Caki2 (cell line): ENCODE results near the gene OCSTAMP. TPM values are rescaled to one million over a fixed set of nuclear protein-coding genes. Genes with fewer than 3 reads are reported as not detected.
A peak's percentile ranks its signal among the peaks of the same experiment; 100 is the strongest.

Experiments
- DNase-seq: peaks from one replicate; pipeline ENCODE4 v3.0.0-alpha.2; 2015; ENCODE audit warnings: low read depth
- in situ Hi-C: cut with HindIII; loops from 2 replicates; pipeline ENCODE4 v1.10.0; 2016; ENCODE audit warnings: low sequenced_read_pairs, low pct_unique_long_range_greater_than_20kb, mixed read lengths
- total RNA-seq: library from RNA; depleted of rRNA; stranded (reverse); fragments of >200 nt; shearing (Covaris generic); gene quantifications from 2 replicates; pipeline ENCODE4 v1.2.3, GENCODE V29; 2014; ENCODE audit warnings: low replicate concordance

OCSTAMP gene
- total RNA-seq, 1 experiment from 2014 or later, result not detected

DNA sequence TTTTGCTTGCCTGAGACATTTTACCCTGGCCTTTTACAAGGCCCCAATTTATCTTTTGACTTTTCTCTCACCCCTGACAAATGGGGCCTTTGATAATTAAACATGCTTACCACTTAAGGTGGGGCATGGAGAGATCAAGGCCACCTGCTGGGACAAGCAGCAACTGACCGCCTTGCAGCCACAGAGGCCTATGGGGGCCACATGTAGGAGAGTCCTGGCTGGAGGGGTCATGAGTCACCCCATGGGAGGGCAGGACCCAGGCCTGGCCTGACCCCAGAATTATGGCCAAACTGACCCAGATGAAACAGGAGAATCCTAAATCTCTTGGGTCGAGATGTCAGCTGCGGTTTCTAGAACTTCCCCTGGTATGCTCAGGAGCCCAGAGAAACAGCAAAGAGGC is 8.5 kb upstream of the OCSTAMP start:
- DNase-seq, result no peak
- in situ Hi-C loops, result no loop called here

DNA sequence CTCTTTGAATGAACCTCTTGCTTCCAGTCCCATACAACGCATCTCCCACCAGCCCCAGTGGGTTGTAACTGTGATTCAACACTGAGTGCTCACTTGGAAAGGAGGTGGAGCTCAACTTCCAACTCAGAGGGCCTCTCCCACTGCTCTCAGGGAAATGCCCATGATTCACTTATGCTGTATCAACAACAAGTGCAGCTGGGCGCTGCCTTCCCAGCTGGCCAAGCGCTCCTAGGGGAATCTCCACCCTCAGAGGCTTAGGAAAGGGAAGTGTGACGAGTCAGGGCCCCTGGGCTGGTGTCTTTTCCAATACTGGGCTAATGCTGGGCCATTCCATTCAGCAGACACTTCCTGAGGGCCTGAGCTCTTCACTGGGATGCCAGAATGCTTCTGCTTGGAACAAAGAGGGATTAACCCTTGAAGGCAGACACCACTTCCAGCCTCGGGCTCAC is 8.1 kb upstream of the OCSTAMP start:
- peak; percentile 87 for DNase-seq
- in situ Hi-C loops, result no loop called here

DNA sequence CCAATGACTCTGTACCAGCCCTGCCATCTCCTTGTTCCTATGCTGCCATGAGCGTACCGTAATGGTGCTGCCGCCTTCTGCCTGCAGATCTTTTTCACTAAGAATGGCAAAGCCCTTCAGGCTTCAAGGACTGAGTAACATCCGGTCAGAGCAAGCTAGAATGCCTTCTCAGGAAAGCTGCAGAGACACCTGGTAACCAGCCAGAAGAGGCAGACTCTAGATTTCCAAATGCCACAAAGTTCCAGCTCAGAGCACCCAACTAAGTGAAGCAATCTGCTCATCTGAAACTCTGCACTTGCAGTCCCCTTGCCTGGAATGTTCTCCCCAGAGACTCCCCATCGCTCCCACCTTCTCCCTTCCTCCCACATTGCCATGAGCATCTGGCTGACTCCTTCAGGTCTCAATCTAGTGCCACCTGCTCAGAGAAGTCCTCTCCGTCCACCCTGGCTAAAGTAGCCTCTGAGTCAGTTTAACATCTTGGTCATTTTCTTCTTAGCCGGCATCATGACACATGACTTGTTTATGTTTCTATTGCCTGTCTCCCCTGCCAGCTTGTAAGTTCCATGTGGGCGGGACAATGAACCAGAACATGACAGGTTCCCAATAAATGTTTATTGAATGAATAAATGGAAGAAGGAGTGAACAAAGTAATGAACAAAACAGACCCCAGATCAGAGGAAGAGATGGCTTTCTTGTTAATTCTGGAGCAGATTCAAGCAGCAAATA is 6.9 kb upstream of the OCSTAMP start:
- in situ Hi-C loops, result no loop called here
- DNase-seq, result peak; percentile 19

DNA sequence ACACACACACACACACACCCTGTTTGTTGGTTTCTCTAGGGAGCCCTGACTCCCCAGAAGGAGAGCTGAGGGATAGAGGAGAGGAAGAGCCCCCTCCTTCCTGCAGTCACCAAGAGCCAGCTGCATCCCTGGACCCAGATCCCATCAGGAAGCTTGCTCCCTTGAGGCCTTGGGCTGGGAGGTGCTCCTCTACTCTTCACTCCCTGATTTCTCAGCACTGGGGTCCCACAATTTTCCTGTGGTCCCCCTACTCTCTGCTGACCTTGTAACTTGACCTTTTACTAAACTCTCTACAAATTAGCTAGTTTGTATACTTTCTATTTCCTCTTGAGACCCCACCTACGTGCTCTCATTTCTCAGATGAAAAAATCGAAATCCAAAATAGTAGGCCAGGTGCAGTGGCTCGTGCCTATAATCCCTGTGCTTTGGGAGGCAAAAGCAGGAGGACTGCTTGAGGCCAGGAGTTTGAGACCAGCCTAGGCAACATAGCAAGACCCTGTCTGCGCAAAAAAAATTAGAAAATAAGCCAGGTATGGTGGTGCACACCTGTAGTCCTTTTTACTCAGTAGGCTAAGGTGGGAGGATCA is 5.0 kb upstream of the OCSTAMP start:
- in situ Hi-C loops, result no loop called here

DNA sequence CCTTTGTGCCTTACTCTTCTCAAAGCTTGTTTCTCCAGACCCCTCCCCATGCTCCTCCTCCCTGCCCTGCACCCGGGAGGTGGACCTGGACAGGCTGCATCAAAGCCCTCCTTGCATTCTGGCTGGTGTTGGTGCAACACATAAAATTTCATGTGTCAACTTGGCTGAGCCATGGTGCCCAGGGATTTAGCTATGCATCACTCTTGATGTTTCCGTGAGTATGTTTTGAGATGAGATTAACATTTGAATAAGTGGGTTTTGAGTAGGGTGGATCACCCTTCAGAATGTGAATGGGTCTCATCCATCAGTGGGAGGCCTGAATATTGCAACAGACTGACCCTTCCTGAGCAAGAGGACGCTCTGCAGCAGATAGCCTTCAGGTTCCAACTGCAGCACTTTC is 4.4 kb upstream of the OCSTAMP start:
- in situ Hi-C loops, result no loop called here
- DNase-seq, result no peak

More for the DNA sequence above, 5.0 kb upstream of the OCSTAMP start:
- DNase-seq, result no peak

DNA sequence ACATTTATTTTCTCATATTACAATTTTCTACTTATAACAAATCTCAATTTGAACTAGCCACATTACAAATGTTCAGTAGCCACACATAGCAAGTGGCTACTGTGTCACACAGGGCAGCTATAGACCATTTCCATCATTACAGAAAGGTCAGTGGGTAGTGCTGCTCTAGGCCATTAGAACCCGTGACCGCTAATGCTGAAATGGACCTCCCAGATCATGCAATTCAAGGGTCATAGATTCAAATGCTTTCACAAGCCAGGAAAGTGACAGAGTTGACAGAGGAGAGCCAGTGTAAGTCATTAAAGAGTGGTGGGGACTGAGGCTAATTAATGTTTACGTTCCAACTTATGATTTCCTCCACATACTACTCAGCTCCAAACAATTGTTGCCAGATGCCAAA is 3.5 kb upstream of the OCSTAMP start:
- DNase-seq, result no peak
- in situ Hi-C loops, result no loop called here

DNA sequence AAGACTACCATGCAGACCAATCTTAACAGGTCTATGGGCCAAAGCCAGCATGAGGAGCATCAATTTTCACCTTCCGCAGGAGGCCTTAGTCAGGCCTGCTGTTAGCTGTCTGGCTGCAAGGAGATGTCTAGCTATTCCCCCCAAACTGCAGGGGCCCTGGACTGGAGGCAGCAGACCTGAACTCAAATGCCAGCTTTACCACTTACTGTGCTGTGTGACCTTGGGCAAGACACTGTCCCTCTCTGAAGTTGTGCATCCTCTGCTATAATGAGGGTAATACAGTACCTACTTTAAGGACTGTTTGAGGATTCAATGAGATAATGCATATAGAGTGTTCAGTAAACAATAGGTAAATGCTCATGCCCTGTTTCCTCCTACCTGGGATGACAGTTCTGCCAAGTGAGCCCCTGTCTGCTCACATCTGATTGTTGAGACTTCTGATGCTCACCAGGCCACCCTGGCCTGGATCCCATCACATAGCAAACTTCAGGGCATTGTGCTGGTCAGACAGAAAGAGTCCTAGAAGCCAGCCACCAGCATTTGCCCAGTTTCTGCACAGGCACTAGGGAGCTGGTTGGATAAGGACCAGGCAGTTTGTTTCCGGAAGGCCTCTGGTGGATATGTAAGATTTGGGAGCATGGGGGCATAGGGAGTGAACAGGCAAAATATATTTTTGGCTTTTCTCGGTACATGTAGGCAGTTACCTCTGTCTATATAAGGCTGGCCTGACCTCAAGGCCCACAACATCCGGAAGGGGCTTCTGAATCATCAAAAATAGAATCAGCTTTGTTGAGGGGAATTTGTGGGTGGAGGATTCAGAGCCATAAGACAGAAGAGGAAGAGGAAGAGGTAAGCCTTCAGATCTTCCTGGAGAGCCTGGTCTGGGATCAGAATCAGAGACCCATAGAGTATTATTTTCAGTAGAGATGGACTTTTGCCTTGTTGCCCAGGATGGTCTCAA is 2.3 kb upstream of the OCSTAMP start:
- DNase-seq, result no peak
- in situ Hi-C loops, result no loop called here

DNA sequence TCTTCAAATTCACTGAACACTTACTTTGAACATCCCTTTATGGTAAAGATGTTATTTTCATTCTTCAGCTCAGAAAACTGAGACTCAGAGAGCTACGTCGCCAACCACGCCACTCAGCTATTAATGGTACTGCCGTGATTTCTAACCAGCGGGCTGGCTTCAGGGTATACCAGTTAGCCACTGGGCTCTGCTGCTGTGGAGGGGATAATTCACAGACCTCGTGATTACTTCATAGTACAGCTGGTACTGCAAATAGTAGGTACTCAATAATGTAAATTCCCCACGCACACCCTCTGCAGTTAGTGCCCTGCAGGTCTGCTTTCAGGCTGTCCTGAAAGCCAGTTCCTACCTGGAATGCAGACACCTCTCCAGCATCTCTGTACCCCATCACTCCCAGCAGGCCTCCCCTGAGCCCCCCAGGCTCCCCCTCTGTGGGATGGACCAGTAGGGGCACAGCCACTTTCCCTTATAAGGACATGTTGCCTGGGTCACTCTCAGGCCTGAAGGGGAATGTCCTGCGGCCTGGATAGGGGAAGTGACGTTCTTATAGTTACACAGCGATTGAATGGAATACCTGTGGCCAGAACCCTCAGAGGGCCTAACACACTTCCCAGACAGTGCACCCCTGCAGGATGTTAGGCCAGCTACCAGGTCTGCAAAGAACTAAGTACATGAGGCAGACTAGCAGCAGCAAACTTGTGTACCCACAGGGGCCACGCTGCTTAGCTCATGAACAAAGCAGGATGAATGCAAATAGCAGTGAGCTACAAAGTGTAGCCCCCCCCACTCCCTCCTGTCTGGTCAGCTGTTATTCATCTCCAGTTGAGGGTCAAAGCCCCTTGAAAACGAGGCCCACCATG is 1.3 kb upstream of the OCSTAMP start:
- in situ Hi-C loops, result no loop called here
- no peak for DNase-seq

DNA sequence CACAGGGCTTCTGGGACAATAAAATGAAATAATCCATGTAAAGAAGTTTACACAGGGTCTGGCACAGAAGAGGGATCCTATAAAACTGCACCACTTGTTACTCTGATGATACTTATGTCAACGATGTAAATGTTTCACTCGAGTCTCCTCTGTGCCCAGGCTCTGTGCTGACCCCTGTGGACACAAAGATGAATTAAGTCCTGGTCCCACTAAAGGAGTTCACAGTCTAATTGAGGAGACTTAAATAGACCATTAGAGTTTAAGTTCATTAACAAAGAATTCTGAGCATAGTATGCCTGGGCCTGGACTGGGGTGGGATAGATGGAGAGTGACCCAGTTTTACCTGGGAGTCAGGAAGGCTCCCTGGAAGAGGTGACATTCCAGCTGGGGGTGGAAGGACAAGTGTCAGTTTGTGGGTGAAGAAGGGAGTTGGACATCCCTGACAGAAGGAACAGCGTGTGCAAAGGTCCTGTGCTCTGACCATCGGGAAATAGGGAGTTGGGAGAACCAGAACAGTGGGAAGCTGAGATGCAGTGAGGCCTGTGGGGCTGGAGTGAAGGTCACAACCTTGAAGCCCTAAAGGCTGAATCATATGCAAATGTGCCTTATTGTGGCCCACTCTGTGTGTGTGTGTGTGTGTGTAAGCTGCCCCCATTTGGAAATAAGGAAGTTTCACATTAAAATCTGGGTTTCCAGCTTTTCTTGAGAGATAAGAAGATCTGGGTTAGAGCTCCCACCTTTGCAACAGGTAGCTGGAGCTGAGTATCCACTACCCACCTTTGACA is 1.1 kb downstream of the OCSTAMP start:
- in situ Hi-C loops, result no loop called here
- no peak for DNase-seq

DNA sequence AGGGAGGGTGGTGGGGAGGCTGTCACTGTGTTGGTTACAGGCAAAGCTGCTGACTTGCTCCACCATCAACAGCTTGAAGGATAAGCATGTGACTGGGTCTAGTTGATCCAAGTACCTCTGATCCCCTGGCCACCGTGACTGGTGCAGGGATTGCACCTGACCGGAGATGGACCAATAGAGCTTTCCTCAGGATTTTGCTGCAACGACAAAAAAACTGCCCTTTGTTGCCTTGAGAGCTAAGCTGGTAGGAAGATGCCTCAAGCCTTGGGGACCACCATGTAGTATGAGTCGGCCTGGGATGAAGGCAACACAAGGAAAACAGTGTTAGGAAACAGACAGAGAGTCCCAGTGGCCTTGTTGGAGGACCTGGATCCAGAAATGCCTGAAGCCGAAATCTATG is 1.8 kb downstream of the OCSTAMP start:
- in situ Hi-C loops, result no loop called here

DNA sequence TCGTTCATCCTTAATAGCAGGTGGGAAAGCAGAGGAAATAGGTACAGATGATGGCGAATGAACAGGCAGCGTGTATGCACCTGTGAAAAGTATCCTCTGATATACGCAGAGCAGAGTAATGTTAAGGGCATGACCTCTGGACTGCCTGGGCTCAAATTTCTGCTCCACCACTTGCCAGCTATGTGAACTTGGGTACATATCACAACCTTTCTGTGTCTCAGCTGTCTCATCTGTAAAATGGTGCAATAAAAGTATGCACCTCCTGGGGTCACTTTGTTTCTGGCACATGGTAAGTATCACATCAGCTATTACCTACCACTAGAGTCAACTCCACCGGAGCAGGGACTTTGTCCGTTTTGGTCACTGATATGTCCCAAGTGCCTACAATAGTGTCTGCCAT is 2.5 kb downstream of the OCSTAMP start:
- in situ Hi-C loops, result no loop called here
- DNase-seq, result no peak

More for the DNA sequence above, 1.8 kb downstream of the OCSTAMP start:
- DNase-seq, result no peak

DNA sequence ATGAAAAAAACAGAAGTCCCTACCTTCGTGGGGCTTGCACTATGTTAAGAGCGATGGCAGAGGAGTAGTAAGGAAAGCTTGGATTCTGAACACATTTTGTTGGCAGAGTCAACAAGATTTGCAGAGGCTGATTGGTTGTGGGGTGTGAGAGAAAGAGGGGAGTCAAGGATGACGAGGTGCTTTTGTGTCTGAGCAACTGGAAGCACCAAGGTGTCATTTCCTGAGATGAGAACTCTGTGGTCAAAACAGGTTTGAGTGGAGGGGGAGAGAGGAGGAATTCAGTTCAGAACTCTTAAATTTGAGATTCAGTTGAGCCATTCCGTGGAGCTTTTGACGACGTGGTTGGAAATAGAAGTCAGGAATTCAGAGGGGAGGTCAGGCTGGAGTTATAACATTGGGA is 3.5 kb downstream of the OCSTAMP start:
- no peak for DNase-seq
- in situ Hi-C loops, result no loop called here

DNA sequence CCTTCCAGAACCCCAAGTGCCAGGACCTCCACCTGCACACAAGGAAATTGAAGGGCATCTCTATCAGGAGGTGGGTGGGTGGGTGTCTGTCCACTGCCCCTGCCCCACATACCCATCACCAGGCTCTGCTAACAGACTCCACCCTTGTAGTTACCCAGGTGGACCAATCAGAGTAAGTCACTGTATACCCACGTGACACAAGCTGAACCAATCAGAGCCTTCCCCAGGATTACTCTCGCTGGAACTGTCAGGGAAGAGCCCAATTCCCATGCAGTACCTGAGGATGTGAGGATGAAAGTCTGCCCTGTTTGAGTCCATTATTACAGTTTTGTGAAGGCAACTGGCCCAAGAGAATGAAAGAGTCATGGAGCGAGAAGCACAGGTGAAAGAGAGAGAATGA is 4.2 kb downstream of the OCSTAMP start:
- in situ Hi-C loops, result no loop called here

DNA sequence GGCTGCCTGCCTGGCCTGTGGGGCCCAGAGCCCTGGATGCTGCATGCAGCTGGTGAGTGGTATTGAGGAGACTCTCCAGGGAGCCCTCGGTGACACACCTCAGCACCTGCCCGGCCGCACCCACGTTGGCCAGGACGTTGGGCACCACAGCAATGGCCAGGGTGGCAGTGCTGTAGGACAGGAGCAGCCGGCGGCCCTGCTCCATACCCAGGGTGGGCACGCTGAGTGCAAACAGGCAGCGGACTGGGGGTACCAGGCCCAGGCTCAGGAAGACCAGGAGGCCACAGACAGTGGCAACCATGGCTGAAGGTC is 4.7 kb downstream of the OCSTAMP start:
- in situ Hi-C loops, result no loop called here
- DNase-seq, result no peak

More for the DNA sequence above, 4.2 kb downstream of the OCSTAMP start:
- no peak for DNase-seq

DNA sequence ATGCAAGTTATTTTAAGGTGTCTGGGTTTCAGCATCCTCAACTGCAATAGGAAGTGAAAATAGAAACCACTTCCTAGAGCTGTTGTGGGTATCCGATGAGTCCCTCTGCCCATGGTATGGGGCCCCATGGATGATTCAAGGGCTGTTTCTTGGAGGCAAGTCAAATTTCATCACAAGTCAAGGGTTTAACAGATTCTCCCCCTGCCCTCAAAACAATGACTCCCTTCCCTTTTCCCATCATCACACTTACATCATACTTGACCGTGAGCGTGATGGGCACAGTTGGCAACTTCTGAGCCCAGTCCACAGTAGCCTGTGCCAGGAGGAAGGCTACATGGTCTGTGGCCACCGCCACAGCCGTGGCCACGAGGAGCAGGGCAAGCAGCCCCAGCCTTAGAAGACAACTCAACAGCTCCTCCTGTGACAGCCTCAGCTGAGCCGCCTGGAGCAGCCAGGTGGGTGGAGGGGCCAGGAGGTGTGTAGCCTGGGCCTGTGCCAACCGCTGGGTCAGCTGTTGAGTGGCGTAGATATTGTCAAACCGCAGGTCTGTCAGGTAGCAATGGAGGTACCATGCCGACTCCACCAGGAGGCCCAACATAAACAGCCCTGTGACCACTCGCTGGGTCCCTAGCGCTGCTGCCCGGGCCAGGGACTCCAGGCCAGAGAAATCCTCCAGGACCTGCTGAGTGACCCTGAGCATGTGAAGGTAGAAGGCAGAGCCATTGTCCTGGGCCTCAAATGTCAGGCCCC is 5.2 kb downstream of the OCSTAMP start:
- in situ Hi-C loops, result no loop called here
- no peak for DNase-seq

DNA sequence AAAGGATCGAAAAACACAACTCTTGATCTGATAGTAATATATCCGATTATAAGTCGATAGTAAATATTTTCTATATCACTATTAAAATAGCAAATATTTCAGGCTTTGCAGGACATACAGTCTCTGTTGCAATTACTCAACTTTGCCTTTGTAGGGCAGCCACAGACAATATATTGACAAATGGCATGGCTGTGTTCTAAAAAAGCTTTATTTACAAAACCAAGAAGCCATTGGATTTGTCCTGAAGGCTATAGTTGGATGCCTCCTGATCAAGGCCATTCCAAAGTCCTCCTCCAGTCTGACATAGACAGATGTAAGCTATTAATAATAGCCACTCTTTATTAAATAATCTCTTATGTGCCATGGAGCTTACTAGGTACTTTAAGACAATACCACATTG is 5.9 kb downstream of the OCSTAMP start:
- in situ Hi-C loops, result no loop called here
- no peak for DNase-seq

DNA sequence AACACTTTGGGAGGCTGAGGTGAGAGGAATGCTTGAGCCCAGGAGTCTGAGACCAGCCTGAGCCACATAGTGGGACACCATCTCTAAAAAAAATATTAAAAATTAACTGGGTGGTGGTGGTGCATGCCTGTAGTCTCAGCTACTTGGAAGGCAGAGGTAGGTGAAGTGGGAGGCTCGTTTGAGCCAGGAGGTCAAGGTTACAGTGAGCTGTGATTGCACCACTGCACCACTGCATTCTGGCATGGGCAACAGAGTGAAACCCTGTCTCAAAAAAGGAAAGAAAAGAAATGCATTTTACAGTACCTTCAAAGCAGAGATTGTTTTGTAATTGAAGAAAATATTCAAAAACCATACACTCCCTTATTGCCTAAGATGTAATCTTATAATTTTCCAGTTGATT is 6.5 kb downstream of the OCSTAMP start:
- in situ Hi-C loops, result no loop called here
- no peak for DNase-seq
